GM10266 (cell line): ENCODE data around the gene GATD1.
"Not testable (repeated sequence)": the region's sequence is repeated elsewhere in the genome, so short reads cannot be mapped to it uniquely, and the experiment has no call there.

Experiments used
- DNase-seq: peaks from one replicate; pipeline ENCODE4 v3.0.0; 2012; ENCODE audit errors: extremely low spot score
- TF ChIP-seq, protein P1 (sequence below): IDR thresholded peaks from 2 replicates; pipeline ENCODE4 v1.5.1; 2012; ENCODE audit warnings: mild to moderate bottlenecking, low read depth; ENCODE audit not compliant: control insufficient read depth, insufficient read depth; ENCODE audit errors: missing control alignments

The GATD1 gene

DNA sequence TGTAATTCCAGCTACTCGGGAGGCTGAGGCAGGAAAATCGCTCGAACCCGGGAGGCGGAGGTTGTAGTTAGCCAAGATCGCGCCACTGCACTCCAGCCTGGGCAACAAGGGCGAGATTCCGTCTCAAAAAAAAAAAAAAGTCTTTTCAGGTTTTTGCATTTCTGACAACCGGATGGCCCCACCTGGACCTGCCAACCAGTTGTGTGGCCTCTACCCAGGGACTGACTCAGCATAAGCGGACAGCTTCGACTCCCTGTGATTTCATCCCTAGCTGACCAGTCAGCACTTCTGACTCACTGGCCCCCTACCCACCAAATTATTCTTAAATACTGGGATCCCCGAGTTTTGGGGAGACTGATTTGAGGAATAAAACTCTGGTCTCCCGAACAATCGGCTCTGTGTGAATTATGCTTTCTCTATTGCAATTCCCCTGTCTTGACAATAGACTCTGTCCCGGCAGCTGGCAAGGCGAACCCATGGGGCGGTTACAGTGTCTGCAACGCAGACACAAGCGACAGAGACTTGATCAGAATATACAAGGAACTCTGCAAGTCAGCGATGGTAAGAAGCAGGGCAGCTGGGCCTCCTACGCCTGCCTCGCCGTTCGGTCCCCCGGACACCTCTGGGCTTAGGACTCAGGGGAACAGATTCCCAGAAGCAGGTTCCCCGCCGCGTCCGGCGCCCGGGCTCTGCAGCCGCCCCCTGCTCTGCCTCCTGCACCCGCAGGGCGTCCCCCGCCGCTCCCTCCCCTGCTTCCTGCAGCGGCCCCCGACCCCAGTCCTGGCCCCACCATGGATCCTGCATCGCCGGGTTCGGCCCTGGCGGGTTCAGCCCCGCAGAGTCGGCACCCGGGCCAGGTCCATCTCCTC, 30.8 kb downstream of the GATD1 start:
- TF ChIP-seq, protein P1, sequence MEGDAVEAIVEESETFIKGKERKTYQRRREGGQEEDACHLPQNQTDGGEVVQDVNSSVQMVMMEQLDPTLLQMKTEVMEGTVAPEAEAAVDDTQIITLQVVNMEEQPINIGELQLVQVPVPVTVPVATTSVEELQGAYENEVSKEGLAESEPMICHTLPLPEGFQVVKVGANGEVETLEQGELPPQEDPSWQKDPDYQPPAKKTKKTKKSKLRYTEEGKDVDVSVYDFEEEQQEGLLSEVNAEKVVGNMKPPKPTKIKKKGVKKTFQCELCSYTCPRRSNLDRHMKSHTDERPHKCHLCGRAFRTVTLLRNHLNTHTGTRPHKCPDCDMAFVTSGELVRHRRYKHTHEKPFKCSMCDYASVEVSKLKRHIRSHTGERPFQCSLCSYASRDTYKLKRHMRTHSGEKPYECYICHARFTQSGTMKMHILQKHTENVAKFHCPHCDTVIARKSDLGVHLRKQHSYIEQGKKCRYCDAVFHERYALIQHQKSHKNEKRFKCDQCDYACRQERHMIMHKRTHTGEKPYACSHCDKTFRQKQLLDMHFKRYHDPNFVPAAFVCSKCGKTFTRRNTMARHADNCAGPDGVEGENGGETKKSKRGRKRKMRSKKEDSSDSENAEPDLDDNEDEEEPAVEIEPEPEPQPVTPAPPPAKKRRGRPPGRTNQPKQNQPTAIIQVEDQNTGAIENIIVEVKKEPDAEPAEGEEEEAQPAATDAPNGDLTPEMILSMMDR = no peak
- no peak for DNase-seq

GRCh38 chr11:745428-745827, 31.9 kb downstream of the GATD1 start:
- TF ChIP-seq, protein P1 = no peak
- DNase-seq = no peak

DNA sequence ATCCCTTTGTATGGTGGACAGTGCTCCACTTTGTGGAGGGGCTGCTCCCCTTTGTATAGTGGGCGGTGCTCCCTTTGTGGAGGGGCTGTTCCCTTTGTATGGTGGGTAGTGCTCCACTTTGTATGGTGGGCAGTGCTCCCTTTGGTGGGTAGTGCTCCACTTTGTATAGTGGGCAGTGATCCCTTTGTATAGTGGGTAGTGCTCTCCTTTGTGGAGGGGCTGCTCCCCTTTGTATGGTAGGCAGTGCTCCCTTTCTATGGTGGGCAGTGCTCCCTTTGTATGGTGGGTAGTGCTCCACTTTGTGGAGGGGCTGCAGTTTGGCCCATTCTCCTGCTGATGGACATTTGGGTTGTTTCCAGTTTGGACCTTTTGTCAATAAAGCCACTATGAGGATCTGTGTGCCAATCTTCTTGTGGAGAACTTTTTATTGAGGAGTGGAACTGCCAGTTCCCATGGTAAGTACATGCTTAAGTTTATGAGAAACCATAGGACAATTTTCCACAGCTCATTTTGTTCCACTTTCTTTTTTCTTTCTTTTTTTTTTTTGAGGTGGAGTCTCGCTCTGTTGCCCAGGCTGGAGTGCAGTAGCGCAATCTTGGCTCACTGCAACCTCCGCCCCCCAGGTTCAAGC, 34.6 kb downstream of the GATD1 start:
- DNase-seq = no peak
- TF ChIP-seq, protein P1 = no peak

- DNase-seq = no peak
- TF ChIP-seq, protein P1 = no peak
Observed at GRCh38 chr11:742156-742546, 35.1 kb downstream of the GATD1 start.

GRCh38 chr11:737899-738298, 39.4 kb downstream of the GATD1 start:
- DNase-seq = not testable (repeated sequence)

- TF ChIP-seq, protein P1 = no peak
- DNase-seq = no peak
Observed at GRCh38 chr11:737366-737765, 39.9 kb downstream of the GATD1 start.

GRCh38 chr11:734541-734940, 42.7 kb downstream of the GATD1 start:
- DNase-seq = not testable (repeated sequence)

DNA sequence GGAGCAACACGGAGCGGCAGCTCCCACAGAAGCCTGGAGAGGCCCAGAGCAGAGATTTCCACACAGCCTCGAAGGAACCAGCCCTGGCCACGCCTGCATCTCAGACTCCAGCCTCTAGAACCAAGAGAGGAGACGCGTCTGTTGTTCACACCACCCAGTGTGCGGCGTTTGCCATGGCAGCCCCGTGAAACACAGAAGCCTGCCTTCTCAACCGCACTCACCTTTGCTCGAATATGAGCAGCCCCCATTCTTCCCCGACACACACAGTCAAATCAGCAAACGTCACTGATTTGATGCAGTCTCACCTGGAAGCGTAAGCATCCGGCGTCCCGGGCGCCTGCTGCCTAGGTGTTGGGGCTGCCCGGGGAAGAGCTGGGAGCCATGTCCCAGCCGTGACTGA, 44.2 kb downstream of the GATD1 start:
- TF ChIP-seq, protein P1 = no peak

More for the DNA sequence above, 44.2 kb downstream of the GATD1 start:
- no peak for DNase-seq
